Stimulated activated CD4-positive, alpha-beta T cell treated with anti-CD3 and anti-CD28 coated beads, Interleukin-1b, Interleukin-23, amount 100 ng/mL, for 48 hours (primary cell): ENCODE measurements around the gene BRMS1.

ENCODE experiments used
- DNase-seq: peaks from one replicate; pipeline ENCODE4 v3.0.0-alpha.2; 2020

BRMS1 gene

GRCh38 chr11:66302656-66303055 is 42.2 kb downstream of the BRMS1 start:
- DNase-seq, result no peak

GRCh38 chr11:66299186-66299585 is 45.7 kb downstream of the BRMS1 start:
- DNase-seq, result no peak

- DNase-seq, result no peak
These were observed 47.3 kb downstream of the BRMS1 start for GRCh38 chr11:66297610-66298009.

GRCh38 chr11:66294626-66295620 is 50.0 kb downstream of the BRMS1 start:
- no peak for DNase-seq

- no peak for DNase-seq
These were observed 50.9 kb downstream of the BRMS1 start for GRCh38 chr11:66293777-66294625.

GRCh38 chr11:66293352-66293751 is 51.6 kb downstream of the BRMS1 start:
- no peak for DNase-seq

GRCh38 chr11:66292543-66293332 is 52.2 kb downstream of the BRMS1 start:
- no peak for DNase-seq

GRCh38 chr11:66291706-66292542 is 53.0 kb downstream of the BRMS1 start, which contains the start of gene TMEM151A:
TMEM151A (plus strand) TSS chr11:66291894; CDS start chr11:66292014, 120 bp downstream.
- no peak for DNase-seq

- DNase-seq, result no peak
These were observed 53.6 kb downstream of the BRMS1 start for GRCh38 chr11:66291303-66291705.

- no peak for DNase-seq
These were observed 54.6 kb downstream of the BRMS1 start for GRCh38 chr11:66290330-66290621.

GRCh38 chr11:66289548-66290329 is 55.2 kb downstream of the BRMS1 start:
- DNase-seq, result peak; percentile 86

GRCh38 chr11:66288671-66289547 is 56.0 kb downstream of the BRMS1 start, which contains the start of gene YIF1A:
YIF1A (minus strand) TSS chr11:66289143; CDS start chr11:66288985, 158 bp downstream.
- peak; percentile 99 for DNase-seq

GRCh38 chr11:66287889-66288670 is 56.8 kb downstream of the BRMS1 start:
- no peak for DNase-seq
